OCI-LY3 (cell line): ENCODE results near the gene FLVCR1.

Experiments
- H2AFZ ChIP-seq: fragments of 200-600, 300-600 bp; shearing (Covaris generic); 2 replicates; pipeline ENCODE4 v1.6.0; 2014; ENCODE audit warnings: antibody characterized with exemption, low read depth, low read length
- H3K27ac ChIP-seq: fragments of 200-600, 300-600 bp; sonication (generic); 2 replicates; pipeline ENCODE4 v1.5.1; 2014; ENCODE audit warnings: mild to moderate bottlenecking, low read length, moderate library complexity, mixed read lengths
- H3K27me3 ChIP-seq: fragments of 200-600, 300-600 bp; sonication (generic); 2 replicates; pipeline ENCODE4 v1.6.1; 2014; ENCODE audit warnings: low read depth, low read length, mixed read lengths
- H3K36me3 ChIP-seq: fragments of 200-600, 300-600 bp; sonication (generic); replicated peaks from 2 replicates; pipeline ENCODE3; 2014; ENCODE audit warnings: low read depth, low read length, mixed read lengths
- H3K4me1 ChIP-seq: fragments of 300-600, 200-600 bp; sonication (generic); 2 replicates; pipeline ENCODE4 v1.6.1; 2014; ENCODE audit warnings: low read length, mixed read lengths
- H3K4me2 ChIP-seq: fragments of 200-600, 300-600 bp; sonication (generic); 2 replicates; pipeline ENCODE4 v1.6.1; 2014; ENCODE audit warnings: low read length, mixed read lengths
- H3K4me3 ChIP-seq: fragments of 300-600, 200-600 bp; sonication (generic); 2 replicates; pipeline ENCODE4 v1.5.1; 2014; ENCODE audit warnings: antibody characterized with exemption, mild to moderate bottlenecking, low read length, moderate library complexity
- H3K79me2 ChIP-seq: fragments of 300-600, 200-600 bp; shearing (Covaris generic); 2 replicates; pipeline ENCODE4 v1.6.1; 2014; ENCODE audit warnings: mild to moderate bottlenecking, low read length, mixed read lengths
- H3K9ac ChIP-seq: fragments of 300-600, 200-600 bp; shearing (Covaris generic); 2 replicates; pipeline ENCODE4 v1.6.0; 2014; ENCODE audit warnings: mild to moderate bottlenecking, low read length, moderate library complexity
- H3K9me3 ChIP-seq: fragments of 200-600, 300-600 bp; shearing (Covaris generic); 2 replicates; pipeline ENCODE4 v1.6.1; 2014; ENCODE audit warnings: low read length, mixed read lengths; ENCODE audit not compliant: insufficient read depth
- H4K20me1 ChIP-seq: fragments of 200-600, 300-600 bp; sonication (generic); 2 replicates; pipeline ENCODE4 v1.6.1; 2016; ENCODE audit warnings: low read length, mixed read lengths; ENCODE audit not compliant: insufficient read depth
- CTCF ChIP-seq: fragments of 200-600, 300-600 bp; sonication (generic); IDR thresholded peaks from 2 replicates; pipeline ENCODE4 v1.5.1; 2014; ENCODE audit warnings: antibody characterized with exemption, low read length, low read depth
- EZH2phosphoT487 ChIP-seq: fragments of 200-600 bp; shearing (Covaris generic); IDR thresholded peaks from 2 replicates; pipeline ENCODE4 v1.6.1; 2018; ENCODE audit warnings: antibody characterized with exemption, mixed run types, low read depth

The FLVCR1 gene

GRCh38 chr1:212820969-212821368, 37.1 kb upstream of the FLVCR1 start:
- Histone ChIP-seq H3K9me3 (peaks cover 23% of the 10 kb centered on the region), H4K20me1 (no peaks in the 10 kb centered on the region), H3K4me3 (no peak overlapping the region), H3K36me3 (peaks cover 22% of the 10 kb centered on the region), H3K27me3 (no peaks in the 10 kb centered on the region), H2AFZ (no peak overlapping the region), H3K27ac (no peak overlapping the region), H3K79me2 (no peaks in the 10 kb centered on the region), H3K9ac (no peak overlapping the region), H3K4me1 (peaks cover 24% of the 10 kb centered on the region), H3K4me2 (peak overlapping the region; percentile 70)
- no peak for TF ChIP-seq EZH2phosphoT487
- 0 out of 2 replicates have a peak, but pooled peaks have one; percentile 10 for TF ChIP-seq CTCF

- no peaks in the 10 kb centered on the region for H3K27me3 ChIP-seq
- H3K4me3 ChIP-seq = no peak overlapping the region
- no peak overlapping the region for H3K27ac ChIP-seq
- no peaks in the 10 kb centered on the region for H3K79me2 ChIP-seq
- H3K36me3 ChIP-seq = peaks cover 33% of the 10 kb centered on the region
- H4K20me1 ChIP-seq = no peaks in the 10 kb centered on the region
- H3K4me1 ChIP-seq = peaks cover 24% of the 10 kb centered on the region
- no peak overlapping the region for H3K4me2 ChIP-seq
- no peak overlapping the region for H3K9ac ChIP-seq
- H2AFZ ChIP-seq = no peak overlapping the region
- no peak for TF ChIP-seq EZH2phosphoT487
- no peak for TF ChIP-seq CTCF
- peaks cover 38% of the 10 kb centered on the region for H3K9me3 ChIP-seq
Observed at GRCh38 chr1:212822956-212823355, 35.1 kb upstream of the FLVCR1 start.

- H3K36me3 ChIP-seq = peaks cover 33% of the 10 kb centered on the region
- no peak overlapping the region for H3K4me3 ChIP-seq
- H3K9ac ChIP-seq = no peak overlapping the region
- H4K20me1 ChIP-seq = no peaks in the 10 kb centered on the region
- H3K27me3 ChIP-seq = no peaks in the 10 kb centered on the region
- H3K9me3 ChIP-seq = peaks cover 39% of the 10 kb centered on the region
- peaks cover 32% of the 10 kb centered on the region for H3K4me1 ChIP-seq
- H2AFZ ChIP-seq = no peak overlapping the region
- TF ChIP-seq CTCF (no peak), EZH2phosphoT487 (no peak)
- no peak overlapping the region for H3K4me2 ChIP-seq
- H3K27ac ChIP-seq = no peak overlapping the region
- H3K79me2 ChIP-seq = no peaks in the 10 kb centered on the region
Observed at GRCh38 chr1:212824201-212824600, 33.9 kb upstream of the FLVCR1 start.

GRCh38 chr1:212825798-212826452, 32.1 kb upstream of the FLVCR1 start:
- Histone ChIP-seq H3K79me2 (no peaks in the 10 kb centered on the region), H3K27ac (no peak overlapping the region), H3K27me3 (no peaks in the 10 kb centered on the region), H3K4me3 (no peak overlapping the region), H3K9me3 (peaks cover 39% of the 10 kb centered on the region), H3K4me2 (no peak overlapping the region), H3K9ac (no peak overlapping the region), H2AFZ (no peak overlapping the region), H3K36me3 (peaks cover 33% of the 10 kb centered on the region), H3K4me1 (peaks cover 16% of the 10 kb centered on the region), H4K20me1 (no peaks in the 10 kb centered on the region)
- TF ChIP-seq EZH2phosphoT487 (no peak), CTCF (no peak)
